HFF-Myc (cell line): ENCODE results near the gene SYT1.
"Not testable (repeated sequence)": the region's sequence is repeated elsewhere in the genome, so short reads cannot be mapped to it uniquely, and the experiment has no call there.

Experiments
- DNase-seq: peaks from one replicate; pipeline ENCODE4 v3.0.0-alpha.2; 2011; ENCODE audit warnings: low read depth; ENCODE audit errors: extremely low read depth
- H3K4me3 ChIP-seq: replicated peaks from 2 replicates; pipeline ENCODE4 v1.5.1; 2011; ENCODE audit warnings: low read depth, mild to moderate bottlenecking, control low read depth, low read length
- CTCF ChIP-seq: IDR thresholded peaks from 2 replicates; pipeline ENCODE4 v1.5.1; 2012; ENCODE audit warnings: mild to moderate bottlenecking, low read depth, low read length, control low read depth; ENCODE audit errors: missing control alignments

The SYT1 gene

DNA sequence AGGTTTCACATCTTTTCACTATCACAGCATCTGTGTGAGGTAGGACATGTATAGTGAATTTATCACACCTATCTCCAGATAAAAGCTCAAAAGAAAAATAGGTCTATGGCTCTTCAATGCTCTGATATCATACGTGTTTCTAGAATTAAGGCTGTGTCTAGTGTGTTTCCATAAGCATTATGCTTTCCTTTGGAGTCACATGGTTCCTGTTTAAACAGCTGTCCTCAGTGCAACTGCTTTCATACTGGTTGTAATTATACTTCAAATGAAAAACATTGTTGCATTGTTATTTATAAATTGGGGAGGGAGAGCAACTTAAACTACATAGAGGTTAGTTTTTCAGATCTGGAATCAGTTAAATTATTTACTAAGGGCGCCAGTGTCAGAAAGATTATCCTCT lies 151.6 kb downstream of the SYT1 start:
- no peak overlapping the region for H3K4me3 ChIP-seq
- TF ChIP-seq CTCF = no peak
- DNase-seq = no peak

DNA sequence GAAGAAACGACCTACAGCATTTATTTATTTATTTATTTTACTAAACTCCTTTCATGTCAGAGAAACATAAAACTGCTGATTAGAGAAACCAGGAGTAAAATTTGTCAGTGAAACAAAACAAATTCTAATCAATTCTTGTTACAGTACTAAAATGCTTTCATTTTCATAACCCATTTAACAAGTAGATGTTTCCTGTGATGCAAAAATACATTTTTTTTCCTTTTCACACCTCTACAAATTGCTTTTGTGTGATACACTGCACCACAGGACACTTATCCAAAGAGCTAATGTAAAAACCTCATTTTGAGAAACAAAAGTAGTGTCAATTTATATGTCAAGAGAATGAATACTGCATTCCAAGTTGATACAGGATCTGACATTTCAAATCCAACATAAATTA lies 155.1 kb downstream of the SYT1 start:
- no peak for TF ChIP-seq CTCF
- DNase-seq = no peak
- H3K4me3 ChIP-seq = no peak overlapping the region

DNA sequence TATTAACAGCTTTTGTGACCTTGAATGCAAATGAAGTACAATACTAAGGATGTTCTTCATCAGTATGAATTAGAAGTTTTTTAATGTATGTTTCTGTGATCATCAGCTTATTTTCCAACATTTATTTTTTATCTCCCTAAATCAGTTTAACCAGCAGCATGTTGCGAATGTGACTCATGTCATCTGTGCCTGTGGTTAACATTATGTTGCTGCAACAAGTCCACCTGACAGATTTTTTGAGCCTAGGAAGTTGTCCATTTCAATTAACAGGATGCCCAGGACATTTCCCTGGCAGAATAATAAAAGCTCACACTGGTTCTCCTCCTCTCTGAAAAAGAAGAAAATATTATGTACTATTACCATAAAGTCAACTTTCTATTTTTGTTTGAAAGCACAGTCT lies 155.5 kb downstream of the SYT1 start:
- no peak overlapping the region for H3K4me3 ChIP-seq
- TF ChIP-seq CTCF = no peak
- DNase-seq = no peak

DNA sequence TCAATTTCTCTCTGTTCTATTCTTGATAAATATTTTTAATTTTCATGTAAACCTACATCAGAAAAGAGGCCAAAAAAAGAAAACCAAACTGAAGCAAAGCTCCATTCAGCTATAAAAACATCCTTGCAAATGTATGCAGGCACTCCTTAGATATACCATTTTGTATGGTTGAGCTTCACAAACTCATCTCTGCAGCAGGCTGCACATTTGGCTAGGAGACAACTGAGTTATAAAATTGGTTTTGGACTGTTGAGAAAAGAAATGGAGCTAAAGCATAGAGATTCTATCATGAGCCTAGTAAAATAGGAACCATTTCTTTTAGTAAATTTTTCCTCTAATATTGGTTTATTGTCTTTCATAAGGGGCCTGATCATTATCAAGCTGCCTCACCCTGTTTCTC lies 156.4 kb downstream of the SYT1 start:
- H3K4me3 ChIP-seq = no peak overlapping the region
- no peak for DNase-seq
- no peak for TF ChIP-seq CTCF

DNA sequence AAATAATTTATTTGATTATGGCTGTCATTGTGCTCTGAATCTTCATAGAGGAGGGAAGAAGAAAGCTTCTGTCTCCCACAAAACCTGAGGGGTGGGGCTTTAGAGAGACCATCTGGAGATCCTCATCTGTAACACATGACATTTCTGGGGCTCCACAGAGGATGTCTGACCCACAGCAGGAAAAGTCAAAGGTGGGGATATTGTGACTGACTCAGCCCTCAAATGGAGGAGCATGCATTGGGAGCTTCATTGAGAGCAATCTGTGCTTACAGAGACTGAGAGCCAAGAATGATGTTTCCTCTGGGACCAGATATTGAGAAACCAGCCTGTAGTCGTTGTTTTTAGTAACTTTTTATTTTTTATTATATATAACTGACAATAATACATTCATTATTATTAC lies 158.7 kb downstream of the SYT1 start:
- no peak for TF ChIP-seq CTCF
- no peak for DNase-seq
- no peak overlapping the region for H3K4me3 ChIP-seq

DNA sequence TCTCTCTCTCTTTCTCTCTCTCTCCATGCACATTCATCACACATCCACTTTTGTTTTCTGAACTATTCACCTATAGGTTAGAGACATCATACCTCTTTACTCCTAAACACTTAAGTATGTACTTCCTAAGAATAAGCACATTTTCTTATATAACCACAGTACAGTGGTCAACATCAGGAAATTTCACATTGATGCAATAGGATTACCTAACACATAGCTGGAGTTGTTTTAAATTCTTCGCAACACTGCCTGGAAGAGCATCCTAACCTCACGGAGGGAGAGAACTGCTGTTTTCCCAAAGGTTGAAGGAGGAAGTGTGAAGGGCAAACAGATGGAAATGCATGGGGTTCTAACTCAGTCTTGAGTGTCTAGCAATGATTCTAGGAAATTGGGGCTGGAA lies 159.2 kb downstream of the SYT1 start:
- no peak overlapping the region for H3K4me3 ChIP-seq
- no peak for DNase-seq
- no peak for TF ChIP-seq CTCF

DNA sequence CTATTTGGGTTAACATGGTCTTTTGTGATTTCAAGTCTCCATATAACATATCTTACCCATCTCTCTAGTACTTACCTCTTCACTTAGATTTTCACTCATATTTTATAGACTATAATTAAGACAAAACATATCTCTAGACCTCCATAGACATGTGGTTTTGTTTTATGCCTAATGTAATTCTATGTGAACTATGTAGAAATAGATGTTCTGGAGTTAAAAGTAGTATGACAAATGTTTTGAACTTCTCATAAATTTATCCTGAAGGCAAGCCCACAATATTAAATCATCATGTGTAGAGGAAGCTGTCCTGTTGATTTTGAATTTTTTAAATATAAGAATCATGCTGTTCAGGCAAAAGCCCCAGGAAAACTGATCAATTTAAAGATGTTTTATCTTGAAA lies 169.2 kb downstream of the SYT1 start:
- no peak for TF ChIP-seq CTCF
- no peak for DNase-seq

DNA sequence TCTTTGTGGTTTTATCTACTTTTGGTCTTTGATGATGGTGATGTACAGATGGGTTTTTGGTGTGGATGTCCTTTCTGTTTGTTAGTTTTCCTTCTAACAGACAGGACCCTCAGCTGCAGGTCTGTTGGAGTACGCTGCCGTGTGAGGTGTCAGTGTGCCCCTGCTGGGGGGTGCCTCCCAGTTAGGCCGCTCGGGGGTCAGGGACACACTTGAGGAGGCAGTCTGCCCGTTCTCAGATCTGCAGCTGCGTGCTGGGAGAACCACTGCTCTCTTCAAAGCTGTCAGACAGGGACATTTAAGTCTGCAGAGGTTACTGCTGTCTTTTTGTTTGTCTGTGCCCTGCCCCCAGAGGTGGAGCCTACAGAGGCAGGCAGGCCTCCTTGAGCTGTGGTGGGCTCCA lies 180.2 kb downstream of the SYT1 start:
- not testable (repeated sequence) for H3K4me3 ChIP-seq, DNase-seq

More for the DNA sequence above, 169.2 kb downstream of the SYT1 start:
- no peak overlapping the region for H3K4me3 ChIP-seq

GRCh38 chr12:79045149-79045703 lies 180.7 kb downstream of the SYT1 start:
- H3K4me3 ChIP-seq = not testable (repeated sequence)

More at GRCh38 chr12:79045149-79045703, 180.7 kb downstream of the SYT1 start:
- DNase-seq = not testable (repeated sequence)
